SK-N-SH (cell line): ENCODE data around the gene CPN2. TPM values are rescaled to one million over a fixed set of nuclear protein-coding genes. Genes with fewer than 3 reads are reported as not detected.

ENCODE experiments used
- CTCF ChIA-PET: fragments of 300-600, 350-600 bp; formaldehyde crosslinking; extraction: SDS; loops from one replicate; lab custom pipeline; 2021; lab: Yijun Ruan, JAX
- POLR2A ChIA-PET: fragments of 350-600 bp; sonication (Branson Sonifier 250); formaldehyde crosslinking; extraction: SDS; loops from one replicate; lab custom pipeline; 2020; ENCODE audit warnings: antibody characterized with exemption, inconsistent platforms; lab: Yijun Ruan, JAX
- DNase-seq: peaks from one replicate; pipeline ENCODE4 v3.0.0; 2012
- H2AFZ ChIP-seq: fragments of 200-600 bp; sonication (generic); 2 replicates; pipeline ENCODE4 v1.8.1; 2016; ENCODE audit warnings: antibody characterized with exemption, mild to moderate bottlenecking, low read depth
- H3F3A ChIP-seq: fragments of 200-600 bp; sonication (generic); replicated peaks from 2 replicates; pipeline ENCODE3; 2016; ENCODE audit warnings: antibody characterized with exemption, mild to moderate bottlenecking; ENCODE audit not compliant: insufficient read depth
- H3K27ac ChIP-seq, 2 experiments: fragments of 200-500 bp in 1 of 2; fragments of 200-600 bp in 1 of 2; sonication (Bioruptor generic) in 1 of 2; sonication (generic), shearing (Covaris generic) in 1 of 2; 2 replicates each; pipeline versions ENCODE4 v1.5.1 to v1.6.1; 2014 to 2016; ENCODE audit warnings: low read depth in 2 of 2, inconsistent platforms in 1 of 2, low read length in 1 of 2, mild to moderate bottlenecking in 1 of 2, mixed read lengths in 1 of 2
- H3K27me3 ChIP-seq: fragments of 200-600 bp; sonication (generic), shearing (Covaris generic); 2 replicates; pipeline ENCODE4 v1.6.1; 2016; ENCODE audit warnings: mixed run types; ENCODE audit not compliant: insufficient read depth
- H3K36me3 ChIP-seq, 2 experiments: fragments of 200-500 bp in 1 of 2; fragments of 200-600 bp in 1 of 2; sonication (Bioruptor generic) in 1 of 2; sonication (generic) in 1 of 2; replicated peaks in 1 of 2; 2 replicates each; pipeline versions ENCODE3 to v1.5.1; 2014 to 2016; ENCODE audit warnings: low read length in 1 of 2, mild to moderate bottlenecking in 1 of 2; ENCODE audit not compliant: insufficient read depth in 2 of 2, control insufficient read depth in 1 of 2
- H3K4me1 ChIP-seq, 2 experiments: fragments of 200-500 bp in 1 of 2; fragments of 200-600 bp in 1 of 2; sonication (Bioruptor generic) in 1 of 2; sonication (generic), shearing (Covaris generic) in 1 of 2; 2 replicates each; pipeline versions ENCODE4 v1.5.1 to v1.6.1; 2014 to 2016; ENCODE audit warnings: low read depth in 1 of 2, low read length in 1 of 2, mixed run types in 1 of 2; ENCODE audit not compliant: insufficient read depth in 2 of 2, control insufficient read depth in 1 of 2
- H3K4me2 ChIP-seq: fragments of 200-600 bp; sonication (generic), shearing (Covaris generic); 2 replicates; pipeline ENCODE4 v1.6.1; 2017; ENCODE audit warnings: mixed run types
- H3K4me3 ChIP-seq, 2 experiments: fragments of 200-500 bp in 1 of 2; fragments of 200-600 bp in 1 of 2; sonication (Bioruptor generic) in 1 of 2; sonication (generic), shearing (Covaris generic) in 1 of 2; 2 replicates each; pipeline versions ENCODE4 v1.5.1 to v1.8.1; 2014 to 2016; ENCODE audit warnings: low read depth in 2 of 2, inconsistent platforms in 1 of 2, low read length in 1 of 2, mild to moderate bottlenecking in 1 of 2, mixed read lengths in 1 of 2, moderate library complexity in 1 of 2
- H3K79me2 ChIP-seq: fragments of 200-600 bp; sonication (generic); 2 replicates; pipeline ENCODE4 v1.8.1; 2017; ENCODE audit warnings: mild to moderate bottlenecking; ENCODE audit not compliant: insufficient read depth
- H3K9ac ChIP-seq: fragments of 200-600 bp; sonication (generic); 2 replicates; pipeline ENCODE4 v1.6.1; 2017; ENCODE audit warnings: mixed run types
- H3K9me2 ChIP-seq: fragments of 200-600 bp; sonication (generic); 2 replicates; pipeline ENCODE4 v1.6.1; 2017; ENCODE audit warnings: mixed run types
- H3K9me3 ChIP-seq: fragments of 200-600 bp; sonication (generic); 2 replicates; pipeline ENCODE4 v1.6.1; 2017; ENCODE audit warnings: mixed run types, mild to moderate bottlenecking, moderate library complexity
- H4K20me1 ChIP-seq: fragments of 200-600 bp; sonication (generic); 2 replicates; pipeline ENCODE4 v1.6.1; 2017; ENCODE audit warnings: mild to moderate bottlenecking, mixed run types; ENCODE audit not compliant: insufficient read depth
- GATA2 ChIP-seq: sonication (generic); formaldehyde crosslinking; IDR thresholded peaks from 2 replicates; pipeline ENCODE4 v1.5.0; 2020; ENCODE audit warnings: mild to moderate bottlenecking, missing genetic modification reagents
- MEF2A ChIP-seq: IDR thresholded peaks from 2 replicates; pipeline ENCODE4 v1.4.0; 2012; ENCODE audit warnings: low read depth, borderline replicate concordance
- MXI1 ChIP-seq: IDR thresholded peaks from 2 replicates; pipeline ENCODE4 v1.6.1; 2012; ENCODE audit warnings: mild to moderate bottlenecking, low read depth, low read length, improper control_type of control experiment
- NFIC ChIP-seq: IDR thresholded peaks from 2 replicates; pipeline ENCODE4 v1.4.0; 2012; ENCODE audit warnings: borderline replicate concordance
- PBX3 ChIP-seq: IDR thresholded peaks from 2 replicates; pipeline ENCODE4; 2012
- RAD21 ChIP-seq: IDR thresholded peaks from 2 replicates; pipeline ENCODE4 v1.6.1; 2012; ENCODE audit warnings: mild to moderate bottlenecking, low read length
- SIN3A ChIP-seq: IDR thresholded peaks from 2 replicates; pipeline ENCODE4 v1.6.1; 2012; ENCODE audit warnings: low read depth, mild to moderate bottlenecking, low read length, moderate library complexity, borderline replicate concordance
- SMC3 ChIP-seq: IDR thresholded peaks from 2 replicates; pipeline ENCODE4 v1.6.1; 2012; ENCODE audit warnings: low read depth, low read length, improper control_type of control experiment
- TAF1 ChIP-seq: IDR thresholded peaks from 2 replicates; pipeline ENCODE4 v1.6.1; 2012; ENCODE audit warnings: low read depth, mild to moderate bottlenecking, low read length, moderate library complexity, borderline replicate concordance
- TEAD4 ChIP-seq: IDR thresholded peaks from 2 replicates; pipeline ENCODE4 v1.4.0; 2012; ENCODE audit warnings: mild to moderate bottlenecking, borderline replicate concordance; ENCODE audit not compliant: insufficient read depth
- YY1 ChIP-seq: IDR thresholded peaks from 2 replicates; pipeline ENCODE4 v1.4.0; 2012; ENCODE audit warnings: low read depth, mild to moderate bottlenecking
- ZBTB33 ChIP-seq: IDR thresholded peaks from 2 replicates; pipeline ENCODE4 v1.4.0; 2012; ENCODE audit warnings: low read depth, borderline replicate concordance
- WGBS: methylation state at CpG from one replicate; pipeline ENCODE4 v1.1.6; 2017; ENCODE audit warnings: low lambda C conversion rate; 5-methylcytosine and 5-hydroxymethylcytosine counted together
- polyA plus RNA-seq, 3 experiments: library from polyadenylated mRNA; depleted of rRNA; stranded (reverse); fragments of >200 nt; gene quantifications; 2 replicates each; pipeline ENCODE4 v1.2.3, GENCODE V29; 2012
- TF ChIP-seq, protein P1 (sequence below): fragments of 150-350 bp; IDR thresholded peaks from 2 replicates; pipeline ENCODE4 v1.6.1; 2016; ENCODE audit warnings: mild to moderate bottlenecking, low read depth, low read length
- TF ChIP-seq, protein P2 (sequence below): IDR thresholded peaks from 2 replicates; pipeline ENCODE4 v1.6.1; 2012; ENCODE audit warnings: mild to moderate bottlenecking, low read depth, low read length, moderate library complexity

The CPN2 gene
- polyA plus RNA-seq, 1 of the 3 experiments (the other 2 are of a cell fraction): not detected

DNA sequence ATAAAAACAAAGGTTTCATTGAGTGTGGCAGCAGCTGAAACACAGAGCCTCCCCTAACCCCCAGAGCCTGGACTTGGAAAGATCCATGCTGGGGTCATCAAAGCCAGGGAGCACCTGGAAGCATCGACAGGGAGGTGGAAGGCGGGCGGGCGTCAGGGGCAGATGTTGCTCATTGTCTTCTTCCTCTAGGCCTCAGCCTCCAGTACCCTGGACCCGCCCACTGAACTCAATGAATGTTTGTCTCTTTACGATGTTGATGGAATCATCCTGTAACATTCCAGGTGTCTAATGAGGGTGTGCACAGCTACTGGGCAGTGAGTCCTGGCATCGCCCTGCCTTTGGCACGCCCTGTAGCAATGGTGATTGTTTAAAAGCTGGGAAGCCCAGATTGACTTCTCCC lies 38.1 kb upstream of the CPN2 start:
- Histone ChIP-seq H3K4me3 (no peak overlapping the region), H3K79me2 (no peaks in the 10 kb centered on the region), H3K9me3 (no peaks in the 10 kb centered on the region; the same call in 1 of the 2 replicates), H4K20me1 (no peaks in the 10 kb centered on the region), H3F3A (no peaks in the 10 kb centered on the region), H3K9ac (no peak overlapping the region), H2AFZ (no peak overlapping the region), H3K9me2 (no peaks in the 10 kb centered on the region), H3K27me3 (no peaks in the 10 kb centered on the region), H3K36me3 (no peaks in the 10 kb centered on the region), H3K4me2 (no peak overlapping the region), H3K4me1 (no peaks in the 10 kb centered on the region), H3K27ac (no peak overlapping the region)
- POLR2A ChIA-PET: no interaction called here
- CTCF ChIA-PET: interaction anchor here (0.7 to 2.1 kb wide), 2 partner anchors 17 to 45 kb away, joined by 3 to 11 read pairs; no protein-coding TSS in a partner anchor
- no peak for TF ChIP-seq YY1
- TF ChIP-seq MXI1: no peak
- TF ChIP-seq RAD21: no peak
- no peak for TF ChIP-seq ZBTB33
- TF ChIP-seq, protein P1, sequence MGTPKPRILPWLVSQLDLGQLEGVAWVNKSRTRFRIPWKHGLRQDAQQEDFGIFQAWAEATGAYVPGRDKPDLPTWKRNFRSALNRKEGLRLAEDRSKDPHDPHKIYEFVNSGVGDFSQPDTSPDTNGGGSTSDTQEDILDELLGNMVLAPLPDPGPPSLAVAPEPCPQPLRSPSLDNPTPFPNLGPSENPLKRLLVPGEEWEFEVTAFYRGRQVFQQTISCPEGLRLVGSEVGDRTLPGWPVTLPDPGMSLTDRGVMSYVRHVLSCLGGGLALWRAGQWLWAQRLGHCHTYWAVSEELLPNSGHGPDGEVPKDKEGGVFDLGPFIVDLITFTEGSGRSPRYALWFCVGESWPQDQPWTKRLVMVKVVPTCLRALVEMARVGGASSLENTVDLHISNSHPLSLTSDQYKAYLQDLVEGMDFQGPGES: no peak
- no peak for TF ChIP-seq GATA2
- no peak for TF ChIP-seq TEAD4
- no peak for TF ChIP-seq MEF2A
- TF ChIP-seq SIN3A: no peak
- TF ChIP-seq, protein P2, sequence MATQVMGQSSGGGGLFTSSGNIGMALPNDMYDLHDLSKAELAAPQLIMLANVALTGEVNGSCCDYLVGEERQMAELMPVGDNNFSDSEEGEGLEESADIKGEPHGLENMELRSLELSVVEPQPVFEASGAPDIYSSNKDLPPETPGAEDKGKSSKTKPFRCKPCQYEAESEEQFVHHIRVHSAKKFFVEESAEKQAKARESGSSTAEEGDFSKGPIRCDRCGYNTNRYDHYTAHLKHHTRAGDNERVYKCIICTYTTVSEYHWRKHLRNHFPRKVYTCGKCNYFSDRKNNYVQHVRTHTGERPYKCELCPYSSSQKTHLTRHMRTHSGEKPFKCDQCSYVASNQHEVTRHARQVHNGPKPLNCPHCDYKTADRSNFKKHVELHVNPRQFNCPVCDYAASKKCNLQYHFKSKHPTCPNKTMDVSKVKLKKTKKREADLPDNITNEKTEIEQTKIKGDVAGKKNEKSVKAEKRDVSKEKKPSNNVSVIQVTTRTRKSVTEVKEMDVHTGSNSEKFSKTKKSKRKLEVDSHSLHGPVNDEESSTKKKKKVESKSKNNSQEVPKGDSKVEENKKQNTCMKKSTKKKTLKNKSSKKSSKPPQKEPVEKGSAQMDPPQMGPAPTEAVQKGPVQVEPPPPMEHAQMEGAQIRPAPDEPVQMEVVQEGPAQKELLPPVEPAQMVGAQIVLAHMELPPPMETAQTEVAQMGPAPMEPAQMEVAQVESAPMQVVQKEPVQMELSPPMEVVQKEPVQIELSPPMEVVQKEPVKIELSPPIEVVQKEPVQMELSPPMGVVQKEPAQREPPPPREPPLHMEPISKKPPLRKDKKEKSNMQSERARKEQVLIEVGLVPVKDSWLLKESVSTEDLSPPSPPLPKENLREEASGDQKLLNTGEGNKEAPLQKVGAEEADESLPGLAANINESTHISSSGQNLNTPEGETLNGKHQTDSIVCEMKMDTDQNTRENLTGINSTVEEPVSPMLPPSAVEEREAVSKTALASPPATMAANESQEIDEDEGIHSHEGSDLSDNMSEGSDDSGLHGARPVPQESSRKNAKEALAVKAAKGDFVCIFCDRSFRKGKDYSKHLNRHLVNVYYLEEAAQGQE: no peak
- no peak for TF ChIP-seq PBX3
- no peak for TF ChIP-seq TAF1
- no peak for TF ChIP-seq NFIC
- no peak for TF ChIP-seq SMC3
- DNase-seq: peak; percentile 10
- WGBS: 72% methylated on average over 8 of the region's 8 CpGs
